Right ventricle myocardium inferior (tissue), 1 donor: ENCODE results near the gene ZDHHC5. TPM values are rescaled to one million over a fixed set of nuclear protein-coding genes. Genes with fewer than 3 reads are reported as not detected.
A peak's percentile ranks its signal among the peaks of the same experiment; 100 is the strongest.

Experiments
- ATAC-seq: fragments of 200-7000 bp; cut with Tn5 transposase; one replicate; pipeline ENCODE4 v1.9.1; 2020; ENCODE audit warnings: mild to moderate bottlenecking, moderate library complexity
- DNase-seq: peaks from one replicate; pipeline ENCODE4 v3.0.0; 2021; ENCODE audit errors: missing footprints
- intact Hi-C: fragments of 100-400 bp; cut with DNase I; formaldehyde crosslinking; loops from one replicate; pipeline ENCODE4 v1.11.0; 2022
- long read RNA-seq: library from polyadenylated mRNA; unstranded; transcript quantifications from one replicate; pipeline ENCODE4 v2.0.0, GENCODE V29; 2021
- total RNA-seq: library from RNA; stranded (reverse); fragmentation: NEBNext Ultra II Directional; extraction: Animal tissue kit (Norgen Biotek cat#: 25700); gene quantifications from one replicate; pipeline ENCODE4 v1.2.1, GENCODE V29; 2021
- donor health status: DM: no; HTN: yes; CAD: no; lungs with severe emphysema.

ZDHHC5 gene
- total RNA-seq, result 44.9 TPM
- long read RNA-seq, full-length matches to known transcripts, result 25 of 44 reads
- long read RNA-seq, partial matches to known transcripts, result 16 of 44 reads
- long read RNA-seq, other reads (novel, unspliced or antisense), result 3 of 44 reads

- intact Hi-C loops, result loop anchor here (1.0 to 2.0 kb wide), 2 partner anchors 45 to 910 kb away; partner anchors contain the start of genes MED19 and TMX2
- ATAC-seq, result peak; percentile 96
- DNase-seq, result peak; percentile 100
Observed at GRCh38 chr11:57667736-57668433, at the start of gene ZDHHC5. Gene ZDHHC5 (plus strand): TSS chr11:57668114. CDS start chr11:57673091, 4,977 bp downstream.

- intact Hi-C loops, result no loop called here
- ATAC-seq (no peak), DNase-seq (no peak)
Observed at GRCh38 chr11:57618438-57618837, 49.5 kb upstream of the ZDHHC5 start.

GRCh38 chr11:57619331-57619730, 48.6 kb upstream of the ZDHHC5 start:
- DNase-seq (no peak), ATAC-seq (no peak)
- intact Hi-C loops, result no loop called here

GRCh38 chr11:57620467-57620866, 47.4 kb upstream of the ZDHHC5 start:
- ATAC-seq, result no peak
- DNase-seq, result no peak
- intact Hi-C loops, result no loop called here

GRCh38 chr11:57622263-57622662, 45.7 kb upstream of the ZDHHC5 start:
- intact Hi-C loops, result no loop called here
- ATAC-seq (no peak), DNase-seq (no peak)

- ATAC-seq (no peak), DNase-seq (no peak)
- intact Hi-C loops, result no loop called here
Observed at GRCh38 chr11:57624864-57625263, 43.0 kb upstream of the ZDHHC5 start.

GRCh38 chr11:57626895-57627294, 41.0 kb upstream of the ZDHHC5 start:
- ATAC-seq (no peak), DNase-seq (no peak)
- intact Hi-C loops, result no loop called here

- no peak for ATAC-seq
- intact Hi-C loops, result no loop called here
- DNase-seq, result no peak
Observed at GRCh38 chr11:57630171-57630570, 37.7 kb upstream of the ZDHHC5 start.

- intact Hi-C loops, result no loop called here
- no peak for ATAC-seq
- DNase-seq, result no peak
Observed at GRCh38 chr11:57632116-57632515, 35.8 kb upstream of the ZDHHC5 start.

GRCh38 chr11:57633394-57634070, 34.4 kb upstream of the ZDHHC5 start:
- intact Hi-C loops, result no loop called here
- DNase-seq, result no peak
- ATAC-seq, result no peak

- DNase-seq, result no peak
- ATAC-seq, result no peak
- intact Hi-C loops, result no loop called here
Observed at GRCh38 chr11:57634311-57634710, 33.6 kb upstream of the ZDHHC5 start.

GRCh38 chr11:57635246-57635645, 32.7 kb upstream of the ZDHHC5 start:
- ATAC-seq (no peak), DNase-seq (no peak)
- intact Hi-C loops, result no loop called here

GRCh38 chr11:57637626-57638004, 30.3 kb upstream of the ZDHHC5 start:
- intact Hi-C loops, result no loop called here
- ATAC-seq (peak; percentile 9), DNase-seq (no peak)

GRCh38 chr11:57638005-57638781, 29.7 kb upstream of the ZDHHC5 start:
- ATAC-seq (peak; percentile 87), DNase-seq (peak; percentile 82)
- intact Hi-C loops, result no loop called here

- intact Hi-C loops, result no loop called here
- no peak for ATAC-seq
- DNase-seq, result no peak
Observed at GRCh38 chr11:57638811-57639320, 29.0 kb upstream of the ZDHHC5 start.

GRCh38 chr11:57639321-57640067, 28.4 kb upstream of the ZDHHC5 start:
- intact Hi-C loops, result loop anchor here (2.0 to 5.0 kb wide), 2 partner anchors 183 to 292 kb away; no protein-coding TSS in a partner anchor
- no peak for ATAC-seq

GRCh38 chr11:57640068-57640800, 27.7 kb upstream of the ZDHHC5 start:
- DNase-seq (no peak), ATAC-seq (no peak)
- intact Hi-C loops, result loop anchor here (2.0 to 5.0 kb wide), 2 partner anchors 183 to 293 kb away; no protein-coding TSS in a partner anchor

More at GRCh38 chr11:57639321-57640067, 28.4 kb upstream of the ZDHHC5 start:
- no peak for DNase-seq
